HG02763 (cell line): Measurements from ENCODE around the gene VPS37B.

Source experiments
- ATAC-seq: cut with Tn5 transposase; IDR thresholded peaks from one replicate; pipeline ENCODE4 v1.9.1; 2021; ENCODE audit warnings: mild to moderate bottlenecking, moderate library complexity; ENCODE audit not compliant: unreplicated experiment

Gene VPS37B

DNA sequence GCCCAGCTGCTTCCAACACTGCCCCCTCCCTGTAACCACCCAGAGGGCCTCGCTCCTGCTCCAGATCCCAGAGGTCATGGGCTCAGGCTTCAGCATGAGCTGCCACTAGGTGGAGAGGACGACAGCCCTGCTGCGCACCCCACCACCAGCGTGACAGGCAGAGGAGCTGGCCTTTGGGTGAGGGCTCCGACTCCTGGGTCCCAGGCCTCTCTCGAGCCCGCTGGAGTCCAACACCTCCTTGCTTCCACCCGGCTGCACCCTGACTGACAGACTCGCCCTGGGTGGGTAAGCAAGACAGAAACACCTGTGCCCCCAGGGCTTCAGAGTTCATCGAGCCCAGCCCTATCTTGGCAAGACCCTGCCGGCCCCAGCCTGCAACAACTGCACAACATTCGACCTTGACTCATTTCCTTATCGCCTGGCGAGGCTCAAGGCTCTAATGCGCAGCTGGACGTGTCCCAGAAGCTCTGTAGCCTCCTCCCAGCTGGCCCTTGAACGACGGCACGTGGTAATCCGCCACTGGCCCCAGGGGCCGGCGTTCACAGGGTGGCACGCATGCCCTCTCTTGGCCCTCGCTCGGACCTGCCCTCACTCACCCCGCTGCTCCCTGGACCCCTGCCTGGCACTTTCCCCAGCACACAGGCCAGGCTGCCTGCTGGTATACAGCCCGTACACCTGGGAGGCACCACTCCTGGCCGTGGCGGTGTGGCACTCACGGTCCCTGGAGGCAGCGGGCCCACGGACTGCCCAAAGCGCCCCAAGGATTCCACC lies 28.0 kb downstream of the VPS37B start:
- ATAC-seq = no peak

DNA sequence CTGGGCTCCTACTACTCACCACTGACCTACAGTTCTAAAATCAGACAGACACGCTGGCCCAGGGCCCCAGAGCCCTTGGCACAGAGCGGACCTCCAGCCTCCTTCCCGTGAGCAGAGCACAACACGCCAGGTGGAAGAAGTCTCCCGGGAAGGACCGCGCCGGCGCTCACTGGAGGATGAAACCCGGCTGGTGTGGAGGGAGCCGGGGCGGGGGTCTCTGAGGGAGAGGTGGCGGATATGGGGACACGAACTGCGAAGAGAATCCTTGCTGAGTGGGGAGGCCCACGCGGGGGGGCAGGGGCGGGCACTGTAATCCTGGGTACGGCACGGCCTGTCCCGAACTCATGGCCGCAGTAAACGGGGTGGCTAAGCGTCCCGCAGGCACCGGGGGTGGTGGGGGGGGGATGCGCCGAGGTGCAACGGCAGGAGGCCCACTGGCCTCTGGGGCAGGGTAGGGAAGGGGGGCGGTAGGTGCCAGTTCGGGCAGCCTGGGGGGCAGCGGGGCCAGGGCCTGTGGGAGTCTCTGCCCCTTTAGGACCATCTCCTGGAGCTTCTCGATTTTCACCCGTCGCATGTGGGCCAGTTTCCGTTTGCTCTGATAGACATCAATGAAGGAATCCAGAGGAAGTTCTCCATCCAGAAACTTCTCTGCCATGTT lies 28.8 kb downstream of the VPS37B start:
- no peak for ATAC-seq

DNA sequence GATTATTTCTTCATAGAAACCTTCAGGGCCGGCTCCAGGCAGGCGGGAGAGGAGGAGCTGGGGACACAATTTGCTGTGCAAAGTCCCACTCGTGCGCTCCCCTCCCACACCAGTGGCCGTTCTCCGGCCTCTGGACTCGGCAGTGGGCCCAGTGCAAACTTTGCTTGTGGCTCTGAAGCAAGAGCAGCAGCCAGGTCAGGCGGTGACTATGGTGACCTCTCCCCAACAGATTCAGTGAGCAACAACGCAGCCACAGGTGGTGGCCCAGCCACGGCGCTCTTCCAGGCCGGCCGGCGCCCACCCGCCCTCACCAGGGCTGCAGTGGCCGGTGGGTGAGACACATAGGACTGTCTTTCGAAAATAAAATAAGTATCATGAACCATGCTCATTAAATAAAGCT lies 29.5 kb downstream of the VPS37B start:
- ATAC-seq = no peak

DNA sequence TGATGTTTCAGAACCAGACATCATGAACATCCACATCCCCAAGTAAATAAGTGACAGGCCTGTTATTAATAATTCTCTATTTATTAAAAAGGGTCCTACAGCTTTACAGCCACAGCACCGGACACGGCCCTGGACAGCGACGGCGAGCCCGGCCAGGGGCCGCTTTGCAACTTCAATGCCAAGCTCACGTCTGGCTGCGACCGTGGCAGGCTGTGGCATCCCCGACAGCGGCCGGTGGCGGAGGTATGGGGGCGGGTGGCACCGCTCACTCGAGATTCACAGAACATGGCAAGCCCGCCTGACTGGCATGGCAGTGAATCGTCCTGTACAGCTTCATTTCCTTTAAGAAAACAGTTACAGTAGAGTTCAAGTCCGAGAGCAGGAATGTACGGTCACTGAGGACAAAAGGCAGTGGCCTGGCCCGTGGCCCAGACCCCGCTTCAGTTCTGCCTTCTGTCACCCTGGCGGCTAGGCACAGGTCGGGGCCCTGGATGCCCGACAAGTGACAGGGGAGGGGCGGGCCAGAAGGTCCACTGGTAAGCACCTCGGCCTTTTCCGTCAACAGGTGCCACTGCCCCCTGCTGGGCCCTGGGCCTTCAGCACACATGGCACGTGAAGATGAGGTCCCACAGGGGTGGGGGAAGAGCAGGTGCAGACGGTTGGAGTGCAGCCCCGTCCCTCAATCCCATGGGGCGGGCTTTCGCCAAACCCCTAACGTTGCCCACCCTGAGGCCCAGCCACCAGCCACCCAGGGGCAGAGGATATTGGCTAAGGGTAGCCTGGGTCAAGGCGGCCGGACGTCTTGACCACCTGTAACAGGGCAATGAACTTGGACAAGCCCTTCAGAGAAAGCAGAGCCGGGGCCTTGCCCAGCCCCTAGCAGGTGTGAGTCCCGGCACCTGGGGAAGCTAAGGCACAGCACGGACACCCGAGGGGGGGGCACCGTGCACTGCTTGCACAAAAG lies 30.4 kb downstream of the VPS37B start:
- no peak for ATAC-seq

DNA sequence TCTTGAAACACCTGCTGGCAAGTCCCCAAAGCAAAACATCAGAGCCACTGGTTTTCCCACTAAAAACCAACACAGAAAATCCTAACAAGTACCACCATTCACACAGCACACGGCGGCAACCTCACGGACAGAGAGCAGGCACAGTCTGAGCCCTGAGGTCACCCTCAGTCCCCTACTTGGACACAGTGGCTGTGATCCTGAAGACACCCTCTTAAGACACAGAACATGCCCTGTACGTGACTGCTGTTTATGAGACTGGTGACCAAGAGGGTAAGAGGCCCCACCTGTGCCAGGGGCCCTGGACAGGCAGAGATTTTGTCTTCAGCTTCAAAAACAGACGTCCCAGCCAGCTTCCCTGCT lies 31.1 kb downstream of the VPS37B start:
- no peak for ATAC-seq

DNA sequence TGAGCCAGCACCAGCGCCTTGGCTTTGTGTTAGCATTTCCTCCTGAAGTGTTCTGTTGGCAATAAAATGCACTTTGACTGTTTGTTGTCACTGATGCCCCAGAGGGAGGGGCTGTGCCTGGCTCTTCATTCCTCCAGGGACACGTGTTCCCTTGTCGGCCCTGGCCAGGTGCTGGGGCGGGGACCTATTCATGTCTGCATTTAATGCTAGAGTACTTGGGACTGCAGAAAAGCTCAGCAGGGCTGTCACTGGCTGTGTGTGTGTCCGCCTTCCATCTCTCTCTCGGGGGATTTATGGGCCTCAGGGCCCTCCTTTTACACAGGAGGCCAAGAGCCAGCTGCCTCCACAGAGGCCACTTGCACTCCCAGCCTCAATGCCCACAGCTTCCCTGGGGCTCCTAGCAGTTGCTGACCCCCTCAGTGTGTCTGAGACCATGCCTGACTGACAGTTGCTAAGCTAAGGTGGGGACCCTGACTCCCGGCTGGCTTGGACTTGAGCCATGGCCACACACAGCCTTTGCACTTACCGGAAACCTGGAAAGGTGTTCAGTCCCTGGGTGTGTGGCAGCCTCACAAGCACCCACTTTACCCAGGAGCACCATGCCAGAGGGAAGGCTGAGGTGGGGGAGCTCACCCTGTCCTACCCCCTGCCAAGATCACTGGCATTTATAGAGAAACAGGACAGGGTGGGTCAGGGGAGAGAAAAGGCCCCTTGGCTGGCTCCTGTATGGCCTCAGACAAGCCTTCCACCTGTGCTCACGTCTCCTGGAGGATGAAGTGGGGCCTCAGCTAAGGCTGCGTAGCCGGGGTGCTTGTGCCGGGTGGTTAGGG lies 32.8 kb downstream of the VPS37B start:
- no peak for ATAC-seq

DNA sequence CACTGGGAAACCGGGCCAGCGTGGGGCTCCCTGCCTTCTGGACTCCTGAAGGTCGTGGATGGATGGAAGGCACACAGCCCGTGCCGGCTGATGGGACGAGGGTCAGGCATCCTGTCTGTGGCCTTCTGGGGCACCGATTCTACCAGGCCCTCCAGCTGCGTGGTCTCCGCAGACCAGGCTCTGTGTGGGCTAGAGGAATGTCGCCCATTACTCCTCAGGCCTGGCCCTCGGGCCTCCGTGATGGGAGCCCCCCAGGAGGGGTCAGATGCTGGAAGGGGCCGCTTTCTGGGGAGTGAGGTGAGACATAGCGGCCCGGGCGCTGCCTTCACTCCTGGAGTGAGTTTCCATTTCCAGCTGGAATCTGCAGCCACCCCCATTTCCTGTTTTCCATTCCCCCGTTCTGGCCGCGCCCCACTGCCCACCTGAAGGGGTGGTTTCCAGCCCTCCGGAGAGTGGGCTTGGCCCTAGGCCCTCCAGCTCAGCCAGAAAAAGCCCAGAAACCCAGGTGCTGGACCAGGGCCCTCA lies 33.8 kb downstream of the VPS37B start:
- no peak for ATAC-seq

DNA sequence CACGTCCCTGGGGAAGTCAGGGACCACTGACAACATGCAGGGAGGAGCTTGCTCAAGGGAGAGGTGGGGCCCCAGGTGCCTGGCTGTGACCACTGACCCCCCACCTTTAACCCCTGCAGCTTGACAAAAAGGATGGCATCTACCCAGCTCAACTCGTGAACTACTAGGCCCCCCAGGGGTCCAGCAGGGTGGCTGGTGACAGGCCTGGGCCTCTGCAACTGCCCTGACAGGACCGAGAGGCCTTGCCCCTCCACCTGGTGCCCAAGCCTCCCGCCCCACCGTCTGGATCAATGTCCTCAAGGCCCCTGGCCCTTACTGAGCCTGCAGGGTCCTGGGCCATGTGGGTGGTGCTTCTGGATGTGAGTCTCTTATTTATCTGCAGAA lies 34.3 kb downstream of the VPS37B start:
- no peak for ATAC-seq

DNA sequence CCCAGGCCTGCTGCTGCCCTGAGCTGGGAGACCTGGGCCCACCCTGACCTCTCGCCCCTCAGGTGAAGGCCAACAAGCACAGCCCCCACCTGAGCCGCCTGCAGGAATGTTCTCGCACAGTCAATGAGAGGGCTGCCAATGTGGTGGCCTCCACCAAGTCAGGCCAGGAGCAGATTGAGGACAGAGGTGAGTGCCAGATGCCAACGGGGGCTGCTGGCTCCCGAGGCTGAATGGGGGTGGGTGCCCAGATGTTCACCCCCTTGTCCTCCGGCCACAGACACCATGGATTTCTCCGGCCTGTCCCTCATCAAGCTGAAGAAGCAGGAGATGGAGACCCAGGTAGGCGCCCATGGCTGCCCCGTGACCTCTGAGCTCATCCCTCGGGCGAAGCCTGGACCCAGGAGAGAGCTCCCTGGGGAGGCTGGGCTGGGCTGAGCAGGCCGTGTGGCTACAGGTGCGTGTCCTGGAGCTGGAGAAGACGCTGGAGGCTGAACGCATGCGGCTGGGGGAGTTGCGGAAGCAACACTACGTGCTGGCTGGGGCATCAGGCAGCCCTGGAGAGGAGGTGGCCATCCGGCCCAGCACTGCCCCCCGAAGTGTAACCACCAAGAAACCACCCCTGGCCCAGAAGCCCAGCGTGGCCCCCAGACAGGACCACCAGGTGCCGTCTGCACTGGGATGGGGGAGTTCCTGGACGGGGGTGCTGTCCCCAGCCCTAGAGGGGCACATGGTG lies 34.9 kb downstream of the VPS37B start:
- no peak for ATAC-seq

DNA sequence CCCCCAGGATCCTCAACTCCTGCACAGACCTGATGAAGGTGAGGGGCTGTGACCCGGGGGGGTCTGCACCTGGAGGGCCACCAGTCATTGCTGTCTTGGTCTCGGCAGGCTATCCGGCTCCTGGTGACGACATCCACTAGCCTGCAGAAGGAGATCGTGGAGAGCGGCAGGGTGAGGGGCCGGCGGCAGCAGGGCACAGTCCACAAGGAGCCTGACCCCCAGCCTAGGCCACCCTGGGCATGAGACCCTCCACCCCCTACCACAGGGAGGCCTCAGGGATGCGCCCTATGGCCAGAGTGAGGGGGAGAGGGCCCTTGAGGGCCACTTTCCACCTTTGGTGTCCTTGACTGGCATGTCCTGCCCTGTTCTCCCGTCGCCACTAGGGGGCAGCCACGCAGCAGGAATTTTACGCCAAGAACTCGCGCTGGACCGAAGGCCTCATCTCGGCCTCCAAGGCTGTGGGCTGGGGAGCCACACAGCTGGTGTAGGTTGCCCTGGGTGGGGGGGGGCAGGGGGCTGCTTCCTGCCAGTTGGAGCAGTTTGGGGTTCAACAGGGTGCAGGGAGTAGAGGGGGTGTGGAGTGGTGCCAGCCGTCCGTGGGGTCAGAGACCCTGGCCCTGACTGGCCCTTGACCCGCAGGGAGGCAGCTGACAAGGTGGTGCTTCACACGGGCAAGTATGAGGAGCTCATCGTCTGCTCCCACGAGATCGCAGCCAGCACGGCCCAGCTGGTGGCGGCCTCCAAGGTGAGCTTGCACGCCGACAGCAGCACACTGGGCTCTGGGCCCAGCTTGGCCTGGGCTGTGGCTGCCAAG lies 35.7 kb downstream of the VPS37B start:
- no peak for ATAC-seq

DNA sequence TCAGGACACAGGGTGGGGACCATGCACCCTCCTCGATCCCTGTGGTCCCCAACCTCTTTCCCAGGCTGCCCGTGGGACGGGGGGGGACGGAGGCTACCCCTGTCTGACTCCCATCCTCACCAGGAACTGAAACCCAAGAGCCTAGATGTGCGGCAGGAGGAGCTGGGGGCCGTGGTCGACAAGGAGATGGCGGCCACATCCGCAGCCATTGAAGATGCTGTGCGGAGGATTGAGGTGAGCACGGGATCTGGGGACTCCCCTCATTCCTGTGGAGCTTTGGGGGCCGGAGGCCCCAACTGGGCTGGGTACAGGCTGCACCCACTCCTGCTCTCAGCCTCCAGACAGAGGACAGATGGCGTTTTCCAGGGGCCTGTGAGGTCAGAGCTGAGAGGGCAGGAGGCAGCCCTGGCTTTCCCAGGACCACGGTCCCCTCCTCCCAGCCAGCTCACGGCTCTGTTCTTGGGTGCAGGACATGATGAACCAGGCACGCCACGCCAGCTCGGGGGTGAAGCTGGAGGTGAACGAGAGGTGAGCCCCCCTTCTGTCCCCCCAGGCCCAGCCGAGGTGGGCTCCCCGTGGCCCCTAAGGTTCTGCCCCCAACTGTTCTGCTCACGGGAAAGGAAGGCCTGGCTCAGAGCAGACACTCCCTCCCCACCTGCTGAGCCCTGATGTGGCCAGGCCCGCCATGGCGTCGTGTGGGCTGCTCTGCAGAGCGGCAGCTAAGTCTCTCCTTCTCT lies 36.5 kb downstream of the VPS37B start:
- ATAC-seq = no peak

DNA sequence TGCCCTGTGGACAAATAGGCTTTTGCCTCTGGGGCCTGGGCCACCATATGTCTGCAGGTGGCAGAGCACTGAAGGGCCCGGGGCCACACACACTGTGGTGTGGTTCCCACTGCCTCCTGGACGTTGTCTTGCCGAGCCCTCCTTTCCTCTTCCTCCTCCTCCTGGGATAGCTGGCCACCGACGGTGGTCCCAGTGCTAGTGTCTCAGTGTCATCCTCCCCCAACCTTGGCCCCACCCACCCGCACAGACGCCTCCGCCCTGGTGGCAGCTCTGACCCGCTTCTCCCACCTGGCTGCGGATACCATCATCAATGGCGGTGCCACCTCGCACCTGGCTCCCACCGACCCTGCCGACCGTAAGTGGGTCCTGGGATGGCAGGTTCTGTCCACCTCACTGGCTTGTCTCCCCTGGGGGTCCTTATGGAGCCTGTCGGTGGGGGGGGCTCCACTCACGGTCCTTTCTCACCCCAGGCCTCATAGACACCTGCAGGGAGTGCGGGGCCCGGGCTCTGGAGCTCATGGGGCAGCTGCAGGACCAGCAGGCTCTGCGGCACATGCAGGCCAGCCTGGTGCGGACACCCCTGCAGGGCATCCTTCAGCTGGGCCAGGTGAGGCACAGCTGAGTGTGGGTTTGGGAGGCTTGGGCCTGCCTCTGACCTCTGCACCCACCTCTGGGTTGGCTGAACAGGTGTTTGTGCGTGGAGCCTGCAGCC lies 37.2 kb downstream of the VPS37B start:
- ATAC-seq = no peak

DNA sequence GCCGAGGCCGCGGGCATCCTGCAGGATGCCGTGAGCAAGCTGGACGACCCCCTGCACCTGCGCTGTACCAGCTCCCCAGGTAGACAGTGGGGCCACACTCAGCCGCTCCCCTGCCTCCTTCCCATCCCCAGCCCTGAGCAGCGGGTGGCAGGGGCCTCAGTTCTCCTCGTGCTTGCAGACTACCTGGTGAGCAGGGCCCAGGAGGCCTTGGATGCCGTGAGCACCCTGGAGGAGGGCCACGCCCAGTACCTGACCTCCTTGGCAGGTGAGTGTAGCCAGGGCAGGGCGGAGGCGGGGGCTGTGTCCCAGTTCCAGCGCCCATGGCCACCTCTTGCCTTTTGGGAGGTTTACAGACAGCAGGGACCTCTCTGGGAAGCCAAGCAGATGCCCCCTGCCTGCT lies 37.8 kb downstream of the VPS37B start:
- ATAC-seq = no peak

DNA sequence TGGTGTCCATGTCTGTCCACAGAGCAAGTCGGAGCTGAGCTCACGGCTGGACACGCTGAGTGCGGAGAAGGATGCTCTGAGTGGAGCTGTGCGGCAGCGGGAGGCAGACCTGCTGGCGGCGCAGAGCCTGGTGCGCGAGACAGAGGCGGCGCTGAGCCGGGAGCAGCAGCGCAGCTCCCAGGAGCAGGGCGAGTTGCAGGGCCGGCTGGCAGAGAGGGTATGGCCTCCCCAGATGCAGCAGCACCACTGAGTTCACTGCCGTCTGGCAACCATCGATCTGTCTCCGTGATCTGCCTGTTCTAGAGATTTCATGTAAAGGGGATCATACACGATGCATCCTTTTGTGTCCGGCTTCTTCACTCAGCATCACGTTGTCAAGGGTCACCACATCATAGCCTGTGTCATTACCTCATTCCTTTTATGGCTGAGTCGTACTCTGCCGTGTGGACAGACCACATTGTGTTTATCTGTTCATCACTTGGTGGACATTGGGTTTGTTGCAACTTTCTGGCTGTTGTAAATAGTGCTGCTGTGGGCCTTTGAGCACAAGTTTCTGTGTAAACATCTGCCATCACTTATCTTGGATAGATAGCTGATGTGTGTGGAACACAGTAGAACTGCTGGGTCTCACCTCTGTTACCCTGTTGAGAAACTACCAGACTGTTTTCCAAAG lies 38.8 kb downstream of the VPS37B start:
- ATAC-seq = no peak

DNA sequence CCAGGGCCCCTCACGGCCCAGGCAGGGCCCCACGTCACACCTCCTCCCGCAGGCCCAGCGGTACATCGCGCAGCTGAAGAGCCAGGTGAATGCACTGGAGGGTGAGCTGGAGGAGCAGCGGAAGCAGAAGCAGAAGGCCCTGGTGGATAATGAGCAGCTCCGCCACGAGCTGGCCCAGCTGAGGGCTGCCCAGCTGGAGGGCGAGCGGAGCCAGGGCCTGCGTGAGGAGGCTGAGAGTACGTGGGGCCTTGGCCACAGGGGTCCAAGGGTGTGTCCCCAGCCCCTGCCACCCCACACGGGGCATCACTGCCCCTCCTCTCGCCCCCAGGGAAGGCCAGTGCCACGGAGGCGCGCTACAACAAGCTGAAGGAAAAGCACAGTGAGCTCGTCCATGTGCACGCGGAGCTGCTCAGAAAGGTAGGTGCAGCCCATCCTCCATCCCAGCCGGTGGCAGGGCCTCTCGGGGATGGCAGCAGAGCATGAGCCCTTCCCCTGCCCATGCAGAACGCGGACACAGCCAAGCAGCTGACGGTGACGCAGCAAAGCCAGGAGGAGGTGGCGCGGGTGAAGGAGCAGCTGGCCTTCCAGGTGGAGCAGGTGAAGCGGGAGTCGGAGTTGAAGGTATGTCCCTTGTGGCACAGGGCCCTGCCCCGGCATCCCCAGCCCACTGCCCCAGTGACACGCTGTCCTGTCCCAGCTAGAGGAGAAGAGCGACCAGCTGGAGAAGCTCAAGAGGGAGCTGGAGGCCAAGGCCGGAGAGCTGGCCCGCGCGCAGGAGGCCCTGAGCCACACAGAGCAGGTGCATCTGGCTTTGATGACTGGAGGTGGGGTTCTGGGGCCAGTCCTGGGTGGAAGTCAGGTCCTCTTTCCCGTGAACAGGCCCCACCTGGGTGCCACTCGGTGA lies 39.7 kb downstream of the VPS37B start:
- no peak for ATAC-seq
